Fibroblast of lung (primary cell): Measurements from ENCODE around the gene SLC19A3.
"Not testable (repeated sequence)": the region's sequence is repeated elsewhere in the genome, so short reads cannot be mapped to it uniquely, and the experiment has no call there.

Experiments used
- EZH2 ChIP-seq: IDR thresholded peaks from 2 replicates; pipeline ENCODE4 v1.5.1; 2012; ENCODE audit warnings: low read length, control low read depth, mild to moderate bottlenecking; ENCODE audit errors: missing control alignments
- TF ChIP-seq, protein P1 (sequence below), 2 donors: IDR thresholded peaks in 1 of 2; conservative IDR thresholded peaks in 1 of 2; 1 replicate in 1 of 2; 2 replicates in 1 of 2; pipeline ENCODE4 v1.5.1; 2011 to 2012; ENCODE audit warnings: low read length in 2 of 2, control low read depth in 1 of 2, inconsistent platforms in 1 of 2, low read depth in 1 of 2, mild to moderate bottlenecking in 1 of 2

DNA sequence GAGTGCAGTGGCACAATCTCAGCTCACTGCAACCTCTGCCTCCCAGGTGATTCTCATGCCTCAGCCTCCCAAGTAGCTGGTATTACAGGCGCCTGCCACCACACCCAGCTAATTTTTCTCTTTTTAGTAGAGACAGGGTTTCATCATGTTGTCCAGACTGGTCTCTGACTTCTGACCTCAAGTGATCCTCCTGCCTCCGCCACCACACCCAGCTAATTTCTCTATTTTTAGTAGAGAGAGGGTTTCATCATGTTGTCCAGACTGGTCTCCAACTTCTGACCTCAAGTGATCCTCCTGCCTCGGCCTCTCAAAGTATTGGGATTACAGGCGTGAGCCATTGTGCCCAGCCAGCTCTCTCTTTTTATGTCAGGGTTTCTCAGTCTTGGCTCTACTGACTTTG, 38.4 kb upstream of the SLC19A3 start:
- TF ChIP-seq, protein P1, sequence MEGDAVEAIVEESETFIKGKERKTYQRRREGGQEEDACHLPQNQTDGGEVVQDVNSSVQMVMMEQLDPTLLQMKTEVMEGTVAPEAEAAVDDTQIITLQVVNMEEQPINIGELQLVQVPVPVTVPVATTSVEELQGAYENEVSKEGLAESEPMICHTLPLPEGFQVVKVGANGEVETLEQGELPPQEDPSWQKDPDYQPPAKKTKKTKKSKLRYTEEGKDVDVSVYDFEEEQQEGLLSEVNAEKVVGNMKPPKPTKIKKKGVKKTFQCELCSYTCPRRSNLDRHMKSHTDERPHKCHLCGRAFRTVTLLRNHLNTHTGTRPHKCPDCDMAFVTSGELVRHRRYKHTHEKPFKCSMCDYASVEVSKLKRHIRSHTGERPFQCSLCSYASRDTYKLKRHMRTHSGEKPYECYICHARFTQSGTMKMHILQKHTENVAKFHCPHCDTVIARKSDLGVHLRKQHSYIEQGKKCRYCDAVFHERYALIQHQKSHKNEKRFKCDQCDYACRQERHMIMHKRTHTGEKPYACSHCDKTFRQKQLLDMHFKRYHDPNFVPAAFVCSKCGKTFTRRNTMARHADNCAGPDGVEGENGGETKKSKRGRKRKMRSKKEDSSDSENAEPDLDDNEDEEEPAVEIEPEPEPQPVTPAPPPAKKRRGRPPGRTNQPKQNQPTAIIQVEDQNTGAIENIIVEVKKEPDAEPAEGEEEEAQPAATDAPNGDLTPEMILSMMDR (conservative IDR thresholded peaks at IDR 0.05 in 1 of 2, IDR thresholded peaks at IDR 0.05 in 1 of 2; ENCODE audit: low read depth in 1 of 2, low read length in 2 of 2), result not testable (repeated sequence)
- TF ChIP-seq EZH2, result not testable (repeated sequence)
